ENCODE data around the gene ABLIM1. TPM values are rescaled to one million over a fixed set of nuclear protein-coding genes. Genes with fewer than 3 reads are reported as not detected.

ABLIM1 gene
- total and polyA plus RNA-seq, 2 donors (not counting 1 experiment from before 2014, with no cell fraction given) = 5.3 to 13.6 TPM

DNA sequence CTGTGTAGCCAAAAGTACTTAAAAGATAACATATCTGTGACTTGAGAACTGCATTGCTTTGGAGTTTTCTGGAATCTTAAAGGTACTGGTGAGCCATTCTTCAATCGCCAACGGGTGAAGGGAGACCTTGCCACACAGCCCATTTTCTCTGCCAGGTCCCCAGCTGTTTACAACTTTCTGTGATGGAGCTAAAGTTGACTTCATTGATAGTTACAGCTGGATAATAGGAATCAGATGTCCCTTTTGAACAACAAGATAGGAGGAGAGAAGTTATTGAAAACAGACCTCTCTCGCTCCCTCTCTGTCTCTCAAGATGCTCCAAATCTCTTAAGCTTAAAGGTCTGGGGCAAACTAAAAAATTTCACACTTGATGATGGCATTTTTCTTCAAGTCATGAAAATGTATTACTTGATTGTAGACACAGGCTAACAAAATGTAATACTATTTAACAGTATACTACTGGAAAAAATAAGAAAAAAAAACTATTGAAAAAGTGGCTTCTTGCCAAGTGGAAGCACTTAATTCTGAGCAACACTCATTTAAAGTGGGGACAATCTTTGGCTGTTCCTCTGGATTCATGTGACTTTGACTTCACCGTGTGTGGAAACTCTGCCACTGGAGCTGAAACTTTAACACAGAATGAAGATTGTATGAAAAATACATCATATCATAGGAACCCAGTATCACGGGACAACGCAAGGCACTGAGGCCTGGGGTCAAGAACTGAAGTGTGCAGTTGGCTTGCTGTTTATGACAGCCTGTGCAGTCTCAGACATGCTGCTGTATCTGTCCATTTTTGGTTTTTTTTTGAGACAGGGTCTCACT lies 175.4 kb downstream of the ABLIM1 start:
- TF ChIP-seq, protein P1, sequence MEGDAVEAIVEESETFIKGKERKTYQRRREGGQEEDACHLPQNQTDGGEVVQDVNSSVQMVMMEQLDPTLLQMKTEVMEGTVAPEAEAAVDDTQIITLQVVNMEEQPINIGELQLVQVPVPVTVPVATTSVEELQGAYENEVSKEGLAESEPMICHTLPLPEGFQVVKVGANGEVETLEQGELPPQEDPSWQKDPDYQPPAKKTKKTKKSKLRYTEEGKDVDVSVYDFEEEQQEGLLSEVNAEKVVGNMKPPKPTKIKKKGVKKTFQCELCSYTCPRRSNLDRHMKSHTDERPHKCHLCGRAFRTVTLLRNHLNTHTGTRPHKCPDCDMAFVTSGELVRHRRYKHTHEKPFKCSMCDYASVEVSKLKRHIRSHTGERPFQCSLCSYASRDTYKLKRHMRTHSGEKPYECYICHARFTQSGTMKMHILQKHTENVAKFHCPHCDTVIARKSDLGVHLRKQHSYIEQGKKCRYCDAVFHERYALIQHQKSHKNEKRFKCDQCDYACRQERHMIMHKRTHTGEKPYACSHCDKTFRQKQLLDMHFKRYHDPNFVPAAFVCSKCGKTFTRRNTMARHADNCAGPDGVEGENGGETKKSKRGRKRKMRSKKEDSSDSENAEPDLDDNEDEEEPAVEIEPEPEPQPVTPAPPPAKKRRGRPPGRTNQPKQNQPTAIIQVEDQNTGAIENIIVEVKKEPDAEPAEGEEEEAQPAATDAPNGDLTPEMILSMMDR (conservative IDR thresholded peaks at IDR 0.05 in 1 of 2, IDR thresholded peaks at IDR 0.05 in 1 of 2; ENCODE audit: low read depth in 1 of 2, low read length in 2 of 2) = no peak
- no peak for TF ChIP-seq EZH2 (IDR thresholded peaks at IDR 0.05; ENCODE audit: low read length, missing control alignments)
- Histone ChIP-seq H4K20me1 (ENCODE audit: control insufficient read depth, extremely low read depth, insufficient read depth, low read length) (no peaks in the 10 kb centered on the region), H3K79me2 (ENCODE audit: control insufficient read depth, insufficient read depth, low read length) (no peaks in the 10 kb centered on the region), H3K36me3 (ENCODE audit: control insufficient read depth, insufficient read depth, low read length) (no peaks in the 10 kb centered on the region), H3K27me3 (ENCODE audit: control insufficient read depth, insufficient read depth, low read length) (peaks cover 3% of the 10 kb centered on the region), H3K4me2 (ENCODE audit: extremely low read depth, insufficient read depth, low read length) (no peak overlapping the region), H3K9ac (ENCODE audit: insufficient read depth, low read length) (no peak overlapping the region), H3K9me3 (ENCODE audit: control insufficient read depth, insufficient read depth, low read depth, low read length) (no peaks in the 10 kb centered on the region), H2AFZ (ENCODE audit: low read length) (no peak overlapping the region), H3K4me1 (ENCODE audit: control insufficient read depth, extremely low read depth, insufficient read depth, low read length) (no peaks in the 10 kb centered on the region), H3K4me3 (replicated peaks in 1 of 4; ENCODE audit: control extremely low read depth in 1 of 4, insufficient read depth in 1 of 4, low read depth in 3 of 4, low read length in 4 of 4) (no peak overlapping the region), H3K27ac (ENCODE audit: insufficient read depth, low read length) (no peak overlapping the region)
- DNase-seq (ENCODE audit: low read depth in 2 of 2) = no peak

DNA sequence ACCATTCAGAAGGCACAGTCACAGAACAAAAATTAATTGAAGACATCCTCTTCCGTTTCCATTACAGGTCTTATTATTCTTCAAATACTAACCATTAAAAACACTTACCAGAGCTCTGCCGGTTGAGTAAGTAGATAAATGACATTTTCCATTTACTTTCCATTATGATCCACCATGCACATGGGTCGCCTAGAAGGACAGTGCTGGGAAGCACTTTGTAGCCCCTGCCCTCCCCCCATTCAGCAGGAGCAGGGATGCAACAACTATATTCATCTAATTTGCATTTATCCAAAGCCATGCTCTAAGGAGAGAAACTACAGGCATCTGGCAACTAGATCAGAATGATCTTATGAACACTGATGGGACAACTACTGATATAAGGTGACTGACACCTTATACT lies 177.0 kb downstream of the ABLIM1 start:
- TF ChIP-seq, protein P1 (conservative IDR thresholded peaks at IDR 0.05 in 1 of 2, IDR thresholded peaks at IDR 0.05 in 1 of 2; ENCODE audit: low read depth in 1 of 2, low read length in 2 of 2) = no peak
- no peak for TF ChIP-seq EZH2 (IDR thresholded peaks at IDR 0.05; ENCODE audit: low read length, missing control alignments)
- Histone ChIP-seq H3K4me1 (ENCODE audit: control insufficient read depth, extremely low read depth, insufficient read depth, low read length) (no peaks in the 10 kb centered on the region), H3K4me3 (replicated peaks in 1 of 4; ENCODE audit: control extremely low read depth in 1 of 4, insufficient read depth in 1 of 4, low read depth in 3 of 4, low read length in 4 of 4) (no peak overlapping the region), H2AFZ (ENCODE audit: low read length) (no peak overlapping the region), H3K9me3 (ENCODE audit: control insufficient read depth, insufficient read depth, low read depth, low read length) (no peaks in the 10 kb centered on the region), H3K9ac (ENCODE audit: insufficient read depth, low read length) (no peak overlapping the region), H3K79me2 (ENCODE audit: control insufficient read depth, insufficient read depth, low read length) (no peaks in the 10 kb centered on the region), H3K4me2 (ENCODE audit: extremely low read depth, insufficient read depth, low read length) (no peak overlapping the region), H3K36me3 (ENCODE audit: control insufficient read depth, insufficient read depth, low read length) (no peaks in the 10 kb centered on the region), H3K27ac (ENCODE audit: insufficient read depth, low read length) (no peak overlapping the region), H4K20me1 (ENCODE audit: control insufficient read depth, extremely low read depth, insufficient read depth, low read length) (no peaks in the 10 kb centered on the region), H3K27me3 (ENCODE audit: control insufficient read depth, insufficient read depth, low read length) (peaks cover 3% of the 10 kb centered on the region)
- no peak for DNase-seq (ENCODE audit: low read depth in 2 of 2)

DNA sequence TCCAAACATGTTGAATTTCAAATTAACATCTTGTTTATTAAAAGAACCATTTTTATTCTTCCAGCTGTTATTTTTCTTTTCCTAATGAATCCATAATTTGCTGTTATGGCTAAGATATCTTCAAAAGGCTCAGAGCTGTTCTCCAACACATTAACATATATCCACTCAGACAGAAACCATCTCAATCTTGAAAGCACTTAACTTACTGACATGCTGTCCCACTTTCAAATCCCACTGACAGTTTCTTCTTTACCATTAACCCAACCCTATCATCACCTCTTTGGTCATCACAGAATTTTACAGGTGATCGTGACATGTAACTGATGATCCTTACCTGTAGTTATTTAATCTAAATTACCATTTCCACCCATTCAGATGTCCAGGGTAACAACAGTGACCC lies 178.2 kb downstream of the ABLIM1 start:
- H3K4me3 ChIP-seq (replicated peaks in 1 of 4; ENCODE audit: control extremely low read depth in 1 of 4, insufficient read depth in 1 of 4, low read depth in 3 of 4, low read length in 4 of 4) = no peak overlapping the region
- no peak overlapping the region for H3K9ac ChIP-seq (ENCODE audit: insufficient read depth, low read length)
- H3K36me3 ChIP-seq (ENCODE audit: control insufficient read depth, insufficient read depth, low read length) = no peaks in the 10 kb centered on the region
- no peak overlapping the region for H3K4me2 ChIP-seq (ENCODE audit: extremely low read depth, insufficient read depth, low read length)
- no peak for DNase-seq (ENCODE audit: low read depth in 2 of 2)
- H3K9me3 ChIP-seq (ENCODE audit: control insufficient read depth, insufficient read depth, low read depth, low read length) = no peaks in the 10 kb centered on the region
- TF ChIP-seq, protein P1 (conservative IDR thresholded peaks at IDR 0.05 in 1 of 2, IDR thresholded peaks at IDR 0.05 in 1 of 2; ENCODE audit: low read depth in 1 of 2, low read length in 2 of 2) = no peak
- TF ChIP-seq EZH2 (IDR thresholded peaks at IDR 0.05; ENCODE audit: low read length, missing control alignments) = no peak
- no peaks in the 10 kb centered on the region for H3K79me2 ChIP-seq (ENCODE audit: control insufficient read depth, insufficient read depth, low read length)
- H2AFZ ChIP-seq (ENCODE audit: low read length) = no peak overlapping the region
- no peaks in the 10 kb centered on the region for H3K4me1 ChIP-seq (ENCODE audit: control insufficient read depth, extremely low read depth, insufficient read depth, low read length)
- no peaks in the 10 kb centered on the region for H4K20me1 ChIP-seq (ENCODE audit: control insufficient read depth, extremely low read depth, insufficient read depth, low read length)
- no peak overlapping the region for H3K27ac ChIP-seq (ENCODE audit: insufficient read depth, low read length)
- H3K27me3 ChIP-seq (ENCODE audit: control insufficient read depth, insufficient read depth, low read length) = peaks cover 3% of the 10 kb centered on the region

All from fibroblast of lung (primary cell).